Parathyroid adenoma (tissue), 2 donors: ENCODE data around the gene SH2D7.

ENCODE experiments used
- H2AFZ ChIP-seq: fragments of 300-600 bp; sonication (generic); one replicate; pipeline ENCODE4 v1.7.0; 2017; ENCODE audit warnings: antibody characterized with exemption, mild to moderate bottlenecking
- H3K27ac ChIP-seq: fragments of 300-600 bp; sonication (generic); one replicate; pipeline ENCODE4 v1.7.0; 2017
- H3K27me3 ChIP-seq: fragments of 300-600 bp; sonication (generic); one replicate; pipeline ENCODE4 v1.7.0; 2017; ENCODE audit warnings: low read length; ENCODE audit not compliant: control insufficient read depth, insufficient read depth
- H3K36me3 ChIP-seq: fragments of 300-600 bp; sonication (generic); one replicate; pipeline ENCODE4 v1.7.0; 2017; ENCODE audit warnings: low read length; ENCODE audit not compliant: control insufficient read depth, insufficient read depth
- H3K4me1 ChIP-seq: fragments of 300-600 bp; sonication (generic); one replicate; pipeline ENCODE4 v1.7.0; 2017; ENCODE audit warnings: control low read depth
- H3K4me2 ChIP-seq: fragments of 300-600 bp; sonication (generic); one replicate; pipeline ENCODE4 v1.7.0; 2017; ENCODE audit warnings: low read length
- H3K4me3 ChIP-seq: fragments of 300-600 bp; sonication (generic); one replicate; pipeline ENCODE4 v1.7.0; 2017; ENCODE audit warnings: low read depth, low read length
- H3K79me2 ChIP-seq: fragments of 300-600 bp; sonication (generic); one replicate; pipeline ENCODE4 v1.7.0; 2017; ENCODE audit warnings: control low read depth
- H3K9ac ChIP-seq: fragments of 300-600 bp; sonication (generic); one replicate; pipeline ENCODE4 v1.7.0; 2017; ENCODE audit warnings: mild to moderate bottlenecking
- H3K9me3 ChIP-seq: fragments of 300-600 bp; sonication (generic); one replicate; pipeline ENCODE4 v1.7.0; 2017; ENCODE audit warnings: low read length; ENCODE audit not compliant: control insufficient read depth
- CTCF ChIP-seq: fragments of 300-600 bp; sonication (generic); IDR thresholded peaks from one replicate; pipeline ENCODE4 v1.7.0; 2017; ENCODE audit warnings: antibody characterized with exemption, mild to moderate bottlenecking
- donor health status: primary hyperparathyroidism.

Gene SH2D7

DNA sequence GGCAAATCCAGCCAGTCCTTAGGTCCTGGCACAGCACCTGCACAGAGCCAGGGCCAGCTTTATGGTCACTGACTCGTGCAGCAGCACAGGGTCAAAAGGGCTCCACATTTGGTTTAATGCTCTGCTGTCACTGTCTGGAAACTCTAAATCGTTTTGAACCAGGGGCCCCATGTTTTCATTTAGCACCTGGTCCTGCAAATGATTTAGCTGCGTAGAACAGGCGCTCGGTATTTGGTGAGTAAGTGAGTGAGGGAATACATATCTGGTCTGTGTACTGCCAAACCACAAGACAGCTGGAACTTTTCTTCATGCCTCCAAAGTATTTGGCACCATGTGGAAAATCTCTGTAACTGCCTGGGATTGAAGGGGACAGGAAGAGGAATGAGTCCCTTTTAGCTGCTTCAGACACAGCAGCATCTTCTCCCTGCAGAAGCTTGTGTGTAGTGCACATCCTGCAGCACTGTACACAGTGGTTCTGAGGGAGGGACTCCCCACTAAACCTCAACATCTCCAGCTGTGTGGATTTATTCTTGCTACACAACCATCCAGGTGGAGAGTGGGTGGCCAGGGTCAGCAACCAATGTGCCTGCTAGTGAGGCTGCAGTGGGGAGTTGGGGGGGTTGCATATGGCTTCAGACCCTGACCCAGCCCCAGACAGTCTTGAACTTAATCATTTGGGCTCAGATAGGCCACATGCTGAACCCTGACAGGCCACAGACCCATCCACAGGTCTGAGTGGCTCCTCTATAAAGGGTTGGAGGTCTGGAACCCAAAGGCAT lies 1.1 kb downstream of the SH2D7 start:
- H2AFZ ChIP-seq: no peak overlapping the region
- H3K4me2 ChIP-seq: no peak overlapping the region
- no peak overlapping the region for H3K4me3 ChIP-seq
- no peaks in the 10 kb centered on the region for H3K36me3 ChIP-seq
- H3K27me3 ChIP-seq: no peaks in the 10 kb centered on the region
- no peak for TF ChIP-seq CTCF
- H3K4me1 ChIP-seq: no peaks in the 10 kb centered on the region
- no peak overlapping the region for H3K9ac ChIP-seq
- H3K9me3 ChIP-seq: no peaks in the 10 kb centered on the region
- no peaks in the 10 kb centered on the region for H3K79me2 ChIP-seq
- no peak overlapping the region for H3K27ac ChIP-seq

- Histone ChIP-seq H3K9ac (no peak overlapping the region), H3K79me2 (no peaks in the 10 kb centered on the region), H3K4me3 (no peak overlapping the region), H3K36me3 (no peaks in the 10 kb centered on the region), H3K27ac (no peak overlapping the region), H3K4me1 (no peaks in the 10 kb centered on the region), H3K9me3 (no peaks in the 10 kb centered on the region), H2AFZ (no peak overlapping the region), H3K4me2 (no peak overlapping the region), H3K27me3 (no peaks in the 10 kb centered on the region)
- no peak for TF ChIP-seq CTCF
These were observed 5.3 kb downstream of the SH2D7 start for GRCh38 chr15:78097667-78098066.

DNA sequence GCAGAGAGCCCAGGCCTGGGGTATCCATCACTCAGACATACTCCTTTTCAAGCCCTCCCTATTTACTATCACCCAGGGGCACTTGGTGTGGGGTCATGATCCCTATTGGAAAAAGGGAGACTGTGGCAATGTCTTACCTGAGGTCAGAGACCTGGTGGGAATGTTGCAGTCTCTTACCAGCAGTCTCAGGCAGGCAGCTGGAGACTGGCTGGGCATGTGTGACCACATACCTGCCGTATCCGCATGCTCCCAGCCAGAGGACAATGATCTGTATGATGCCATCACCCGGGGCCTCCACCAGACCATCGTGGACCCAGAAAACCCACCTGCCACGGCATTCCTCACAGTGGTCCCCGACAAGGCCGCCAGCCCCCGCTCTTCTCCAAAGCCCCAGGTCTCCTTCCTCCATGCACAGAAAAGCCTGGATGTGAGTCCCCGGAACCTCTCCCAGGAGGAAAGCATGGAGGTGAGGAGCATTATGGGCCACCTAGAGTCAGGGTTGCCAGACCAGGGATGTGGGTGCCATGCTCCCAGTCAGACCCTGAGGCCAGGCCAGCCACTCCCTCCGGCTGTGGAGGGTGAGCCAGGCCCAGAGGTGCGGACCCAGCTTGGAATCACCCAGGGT lies 5.9 kb downstream of the SH2D7 start:
- Histone ChIP-seq H3K27me3 (no peaks in the 10 kb centered on the region), H3K4me2 (no peak overlapping the region), H3K9me3 (no peaks in the 10 kb centered on the region), H3K9ac (no peak overlapping the region), H3K4me3 (no peak overlapping the region), H3K79me2 (no peaks in the 10 kb centered on the region), H3K4me1 (no peaks in the 10 kb centered on the region), H3K36me3 (no peaks in the 10 kb centered on the region), H3K27ac (no peak overlapping the region), H2AFZ (no peak overlapping the region)
- no peak for TF ChIP-seq CTCF

DNA sequence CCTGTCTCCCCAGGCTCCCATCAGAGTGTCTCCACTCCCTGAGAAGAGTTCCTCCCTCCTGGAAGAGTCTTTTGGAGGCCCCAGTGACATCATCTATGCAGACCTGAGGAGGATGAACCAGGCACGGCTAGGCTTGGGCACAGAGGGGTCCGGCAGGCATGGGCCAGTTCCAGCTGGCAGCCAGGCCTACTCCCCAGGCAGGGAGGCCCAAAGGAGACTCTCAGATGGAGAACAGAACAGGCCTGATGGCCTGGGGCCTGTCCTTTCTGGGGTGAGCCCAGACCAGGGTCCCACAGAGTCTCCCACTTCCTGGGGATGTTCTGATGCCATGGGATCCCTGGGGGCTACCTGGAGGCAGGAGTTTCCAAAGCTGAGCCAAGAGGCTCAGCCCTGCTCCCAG lies 8.5 kb downstream of the SH2D7 start:
- H3K9ac ChIP-seq: no peak overlapping the region
- H3K9me3 ChIP-seq: no peaks in the 10 kb centered on the region
- H3K4me3 ChIP-seq: no peak overlapping the region
- TF ChIP-seq CTCF: no peak
- H3K36me3 ChIP-seq: no peaks in the 10 kb centered on the region
- no peaks in the 10 kb centered on the region for H3K79me2 ChIP-seq
- H3K27me3 ChIP-seq: no peaks in the 10 kb centered on the region
- no peaks in the 10 kb centered on the region for H3K4me1 ChIP-seq
- no peak overlapping the region for H3K4me2 ChIP-seq
- no peak overlapping the region for H2AFZ ChIP-seq
- no peak overlapping the region for H3K27ac ChIP-seq
